ENCODE measurements around the gene ABCG4. TPM values are rescaled to one million over a fixed set of nuclear protein-coding genes. Genes with fewer than 3 reads are reported as not detected.

The ABCG4 gene
- total and polyA plus RNA-seq, 2 of the 8 experiments (the other 6 are each of a cell fraction or from before 2014, with no cell fraction given): 1.8 to 2.3 TPM

DNA sequence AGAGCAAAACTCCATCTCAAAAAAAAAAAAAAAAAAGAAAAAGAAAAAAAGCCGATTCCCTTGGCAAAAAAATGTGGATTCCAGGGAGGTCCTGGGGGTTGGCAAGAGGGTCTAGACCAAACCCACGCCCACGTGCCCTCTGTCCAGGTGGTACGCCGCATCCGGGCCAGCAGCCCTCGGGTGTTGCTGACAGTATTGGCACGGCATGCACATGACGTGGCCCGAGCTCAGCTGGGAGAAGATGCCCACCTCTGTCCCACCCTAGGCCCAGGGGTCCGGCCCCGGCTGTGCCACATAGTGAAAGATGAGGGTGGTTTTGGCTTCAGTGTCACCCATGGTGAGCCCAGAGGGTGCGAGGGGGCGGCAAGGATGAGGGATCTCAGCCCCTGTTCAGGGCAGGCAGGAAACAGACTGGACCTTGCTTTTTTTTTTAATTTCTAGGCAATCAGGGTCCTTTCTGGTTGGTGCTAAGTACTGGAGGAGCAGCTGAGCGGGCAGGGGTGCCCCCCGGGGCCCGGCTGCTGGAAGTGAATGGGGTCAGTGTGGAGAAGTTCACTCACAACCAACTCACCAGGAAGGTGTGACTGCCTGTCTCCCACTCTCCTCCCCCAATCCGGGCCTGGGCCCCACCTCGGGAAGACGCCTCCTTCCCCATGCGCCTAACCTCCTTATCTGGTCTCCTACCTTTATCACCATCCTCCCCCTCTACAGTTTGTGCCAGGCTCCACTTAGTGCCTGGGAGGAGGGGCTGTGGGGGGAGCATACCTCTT, 38.5 kb downstream of the ABCG4 start (continued):
- TF ChIP-seq KDM1A (IDR thresholded peaks at IDR 0.05; ENCODE audit: borderline replicate concordance, low read length): no peak
- TF ChIP-seq, protein P1, sequence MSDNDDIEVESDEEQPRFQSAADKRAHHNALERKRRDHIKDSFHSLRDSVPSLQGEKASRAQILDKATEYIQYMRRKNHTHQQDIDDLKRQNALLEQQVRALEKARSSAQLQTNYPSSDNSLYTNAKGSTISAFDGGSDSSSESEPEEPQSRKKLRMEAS (IDR thresholded peaks at IDR 0.05): no peak
- TF ChIP-seq RBBP5 (IDR thresholded peaks at IDR 0.05; ENCODE audit: borderline replicate concordance, low read depth, low read length): no peak

Data from H1 (cell line).